Brain microvascular endothelial cell (primary cell): ENCODE measurements around the gene DENND4B.
A peak's percentile ranks its signal among the peaks of the same experiment; 100 is the strongest.

ENCODE experiments used
- DNase-seq: peaks from one replicate; pipeline ENCODE4 v3.0.0-alpha.2; 2020
- H3K27ac ChIP-seq: fragments of 250-450 bp; sonication (Bioruptor Pico); 2 replicates; pipeline ENCODE4 v1.5.1; 2020; ENCODE audit warnings: mild to moderate bottlenecking, moderate library complexity
- H3K27me3 ChIP-seq: fragments of 250-450 bp; sonication (Bioruptor Pico); replicated peaks from 2 replicates; pipeline ENCODE4 v1.5.1; 2020; ENCODE audit warnings: mild to moderate bottlenecking
- H3K36me3 ChIP-seq: fragments of 250-450 bp; sonication (Bioruptor Pico); replicated peaks from 2 replicates; pipeline ENCODE4 v1.5.1; 2020; ENCODE audit warnings: mild to moderate bottlenecking
- H3K4me3 ChIP-seq: 2 replicates; pipeline ENCODE4 v1.5.1; 2011; ENCODE audit warnings: low read depth, mild to moderate bottlenecking, control low read depth, low read length, moderate library complexity
- in situ Hi-C: cut with HindIII; loops from 2 replicates; pipeline ENCODE4 v1.10.0; 2017; ENCODE audit warnings: low sequenced_read_pairs, low pct_ligation_motif_present
- TF ChIP-seq, protein P1 (sequence below): IDR thresholded peaks from 2 replicates; pipeline ENCODE4 v1.5.1; 2011; ENCODE audit warnings: low read depth, mild to moderate bottlenecking, moderate library complexity, low read length, control low read depth, inconsistent platforms; ENCODE audit errors: missing control alignments

Gene DENND4B

DNA sequence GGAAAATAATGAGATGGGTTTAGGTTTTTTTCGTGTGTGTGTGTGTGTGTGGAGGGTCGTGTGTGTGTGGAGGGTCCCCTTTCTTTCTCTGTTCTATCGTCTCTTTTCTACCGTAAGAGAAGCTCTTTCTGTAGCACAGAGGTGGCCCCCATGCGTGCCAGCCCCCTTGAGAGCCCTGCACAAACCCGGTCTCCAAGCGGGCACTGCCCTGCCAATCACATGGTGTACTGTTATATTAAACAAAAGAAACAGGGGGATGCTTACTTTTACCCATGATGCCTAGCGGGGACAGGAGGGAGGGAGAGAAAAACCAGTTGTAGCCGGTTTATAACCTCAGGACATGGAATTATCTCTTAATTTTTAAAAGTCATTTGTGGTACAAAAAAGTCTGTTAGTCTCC is 64.8 kb downstream of the DENND4B start:
- in situ Hi-C loops, result no loop called here
- Histone ChIP-seq H3K4me3 (peak overlapping the region; percentile 47), H3K27me3 (no peaks in the 10 kb centered on the region), H3K36me3 (no peaks in the 10 kb centered on the region), H3K27ac (peak overlapping the region; percentile 54)
- peak; percentile 34 for DNase-seq
- TF ChIP-seq, protein P1, sequence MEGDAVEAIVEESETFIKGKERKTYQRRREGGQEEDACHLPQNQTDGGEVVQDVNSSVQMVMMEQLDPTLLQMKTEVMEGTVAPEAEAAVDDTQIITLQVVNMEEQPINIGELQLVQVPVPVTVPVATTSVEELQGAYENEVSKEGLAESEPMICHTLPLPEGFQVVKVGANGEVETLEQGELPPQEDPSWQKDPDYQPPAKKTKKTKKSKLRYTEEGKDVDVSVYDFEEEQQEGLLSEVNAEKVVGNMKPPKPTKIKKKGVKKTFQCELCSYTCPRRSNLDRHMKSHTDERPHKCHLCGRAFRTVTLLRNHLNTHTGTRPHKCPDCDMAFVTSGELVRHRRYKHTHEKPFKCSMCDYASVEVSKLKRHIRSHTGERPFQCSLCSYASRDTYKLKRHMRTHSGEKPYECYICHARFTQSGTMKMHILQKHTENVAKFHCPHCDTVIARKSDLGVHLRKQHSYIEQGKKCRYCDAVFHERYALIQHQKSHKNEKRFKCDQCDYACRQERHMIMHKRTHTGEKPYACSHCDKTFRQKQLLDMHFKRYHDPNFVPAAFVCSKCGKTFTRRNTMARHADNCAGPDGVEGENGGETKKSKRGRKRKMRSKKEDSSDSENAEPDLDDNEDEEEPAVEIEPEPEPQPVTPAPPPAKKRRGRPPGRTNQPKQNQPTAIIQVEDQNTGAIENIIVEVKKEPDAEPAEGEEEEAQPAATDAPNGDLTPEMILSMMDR, result no peak

DNA sequence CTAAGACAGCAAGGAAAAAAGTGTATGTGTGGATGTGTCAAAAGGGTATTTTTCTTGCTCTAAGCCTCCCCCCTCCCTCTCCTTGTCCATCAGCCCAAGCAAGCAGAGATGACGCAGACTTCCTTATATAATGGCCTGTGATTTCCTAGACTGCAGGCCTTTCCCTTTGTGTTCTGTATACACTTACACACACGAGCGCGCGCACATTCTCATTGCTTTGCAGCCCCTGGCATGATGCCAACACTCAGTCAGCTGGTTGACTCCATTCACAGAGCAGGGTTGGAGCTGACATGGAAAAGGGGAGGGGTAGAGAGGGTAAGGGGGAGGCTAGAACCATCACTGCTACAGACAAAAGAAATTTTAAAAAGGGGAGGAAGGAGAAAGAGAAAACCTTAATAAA is 65.6 kb downstream of the DENND4B start:
- Histone ChIP-seq H3K27ac (peak overlapping the region; percentile 54), H3K27me3 (no peaks in the 10 kb centered on the region), H3K4me3 (peak overlapping the region; percentile 47), H3K36me3 (no peaks in the 10 kb centered on the region)
- TF ChIP-seq, protein P1, result no peak
- in situ Hi-C loops, result no loop called here
- DNase-seq, result peak; percentile 97

DNA sequence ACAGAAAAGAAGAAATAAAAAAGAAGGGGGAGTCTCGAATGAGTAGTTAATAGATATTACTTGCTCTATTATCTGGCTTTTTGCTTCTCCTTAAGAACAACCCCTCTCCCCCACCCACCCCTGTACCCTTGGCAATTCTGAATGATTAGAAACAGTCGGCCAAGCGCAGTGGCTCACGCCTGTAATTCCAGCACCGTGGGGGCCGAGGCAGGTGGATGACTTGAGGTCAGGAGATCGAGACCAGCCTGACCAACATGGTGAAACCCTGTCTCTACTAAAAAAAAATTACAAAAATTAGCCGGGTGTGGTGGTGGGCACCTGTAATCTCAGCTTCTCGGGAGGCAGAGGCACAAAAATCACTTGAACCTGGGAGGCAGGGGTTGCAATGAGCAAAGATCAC is 66.5 kb downstream of the DENND4B start:
- no peaks in the 10 kb centered on the region for H3K36me3 ChIP-seq
- TF ChIP-seq, protein P1, result no peak
- no peaks in the 10 kb centered on the region for H3K27me3 ChIP-seq
- in situ Hi-C loops, result no loop called here
- no peak overlapping the region for H3K27ac ChIP-seq
- no peak for DNase-seq
- no peak overlapping the region for H3K4me3 ChIP-seq
